ENCODE results near the gene ERCC6L. TPM values are rescaled to one million over a fixed set of nuclear protein-coding genes. Genes with fewer than 3 reads are reported as not detected.
A peak's percentile ranks its signal among the peaks of the same experiment; 100 is the strongest.
"Not testable (repeated sequence)": the region's sequence is repeated elsewhere in the genome, so short reads cannot be mapped to it uniquely, and the experiment has no call there.

The ERCC6L gene
- total RNA-seq, 2 experiments from 2014 or later = 11.3 to 11.7 TPM

DNA sequence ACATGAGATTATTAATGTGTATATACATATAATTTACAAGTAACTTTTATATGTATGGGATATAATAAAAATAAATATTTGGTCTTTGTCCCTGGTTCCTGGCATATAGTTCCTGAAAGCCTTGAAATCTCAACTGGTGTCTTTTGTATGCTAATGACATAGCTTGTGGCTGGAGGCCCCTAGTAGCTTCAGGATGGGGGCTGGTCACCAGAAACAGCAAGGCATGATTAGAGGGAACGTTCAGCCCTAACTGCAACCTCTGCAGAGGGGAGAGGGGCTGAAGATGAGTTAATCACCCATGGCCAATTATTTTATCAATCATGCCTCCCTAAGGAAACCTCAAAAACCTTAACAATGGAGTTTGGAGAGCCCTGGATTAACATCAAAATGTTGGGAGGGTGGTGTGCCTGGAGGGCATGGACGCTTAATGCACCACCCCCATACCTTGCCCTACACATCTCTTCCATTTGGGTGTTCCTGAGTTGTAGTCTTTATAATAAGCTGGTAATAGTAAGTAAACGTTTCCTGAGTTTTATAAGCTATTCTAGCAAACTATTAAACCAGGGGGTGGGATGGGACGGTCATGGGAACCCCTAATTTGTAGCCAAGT is 35.9 kb downstream of the ERCC6L start:
- intact Hi-C loops (cut with DNase I, micrococcal nuclease) = no loop called here
- Mint-ChIP-seq H3K36me3 (ENCODE audit: low read depth) (peaks cover 21% of the 10 kb centered on the region), H3K4me3 (no peak overlapping the region), H3K27ac (no peak overlapping the region), H3K27me3 (no peaks in the 10 kb centered on the region), H3K4me1 (no peaks in the 10 kb centered on the region), H3K9me3 (ENCODE audit: low read depth) (no peaks in the 10 kb centered on the region)
- ChIA-PET POLR2A (interaction anchor here (0.6 kb wide), 1 partner anchor 45 kb away, joined by 9 read pairs; no protein-coding TSS in a partner anchor), CTCF (no interaction called here)
- ATAC-seq (no peak), DNase-seq (no peak)

DNA sequence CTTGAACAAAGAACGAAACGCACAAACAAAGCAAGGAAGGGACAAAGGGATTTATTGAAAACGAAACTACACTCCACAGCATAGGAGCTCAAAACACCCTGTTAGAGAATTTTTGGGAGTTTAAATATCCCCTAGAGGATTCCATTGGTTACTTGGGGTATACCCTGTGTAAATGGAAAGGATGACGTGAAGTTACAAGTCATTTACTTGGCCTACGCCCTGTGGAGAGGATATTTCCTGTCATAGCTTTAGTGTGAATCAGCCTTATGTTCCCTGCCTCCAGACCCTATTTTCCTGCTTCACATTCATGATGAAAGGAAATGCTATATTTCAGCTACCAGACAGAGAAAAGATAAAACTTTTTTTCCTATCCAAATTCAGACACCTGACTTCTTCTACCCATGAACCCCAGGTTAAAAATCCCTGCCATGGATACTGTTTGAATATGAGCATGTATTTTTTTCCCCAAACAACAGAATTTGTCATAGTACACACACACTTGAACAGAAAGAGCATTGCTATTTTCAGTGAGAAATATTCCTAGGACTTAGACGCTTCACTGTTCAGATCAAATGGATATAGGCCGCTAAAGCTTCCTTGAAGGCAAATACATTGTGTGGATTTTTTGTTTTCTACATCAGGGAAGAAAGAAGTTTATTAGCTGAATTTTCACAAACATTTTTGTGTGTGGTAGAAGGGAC is 36.8 kb downstream of the ERCC6L start:
- ATAC-seq (no peak), DNase-seq (no peak)
- H3K36me3 Mint-ChIP-seq (ENCODE audit: low read depth) = peaks cover 16% of the 10 kb centered on the region
- H3K27me3 Mint-ChIP-seq = no peaks in the 10 kb centered on the region
- ChIA-PET POLR2A (no interaction called here), CTCF (no interaction called here)
- no peak overlapping the region for H3K4me3 Mint-ChIP-seq
- no peaks in the 10 kb centered on the region for H3K9me3 Mint-ChIP-seq (ENCODE audit: low read depth)
- intact Hi-C loops (cut with DNase I, micrococcal nuclease) = no loop called here
- H3K27ac Mint-ChIP-seq = no peak overlapping the region
- H3K4me1 Mint-ChIP-seq = no peaks in the 10 kb centered on the region

GRCh38 chrX:72182924-72183323 is 55.9 kb downstream of the ERCC6L start:
- Mint-ChIP-seq H3K4me1 (peaks cover 16% of the 10 kb centered on the region), H3K9me3 (ENCODE audit: low read depth) (no peaks in the 10 kb centered on the region), H3K27me3 (no peaks in the 10 kb centered on the region), H3K4me3 (no peak overlapping the region), H3K27ac (no peak overlapping the region), H3K36me3 (ENCODE audit: low read depth) (peaks cover 8% of the 10 kb centered on the region)
- ATAC-seq = no peak
- ChIA-PET POLR2A (no interaction called here), CTCF (no interaction called here)
- intact Hi-C loops (cut with DNase I, micrococcal nuclease) = loop anchor here (5.0 kb wide), 2 partner anchors 54 to 389 kb away; partner anchors contain the start of genes ERCC6L (in 1 of the 2) and HDAC8 (in 1 of the 2)
- no peak for DNase-seq

DNA sequence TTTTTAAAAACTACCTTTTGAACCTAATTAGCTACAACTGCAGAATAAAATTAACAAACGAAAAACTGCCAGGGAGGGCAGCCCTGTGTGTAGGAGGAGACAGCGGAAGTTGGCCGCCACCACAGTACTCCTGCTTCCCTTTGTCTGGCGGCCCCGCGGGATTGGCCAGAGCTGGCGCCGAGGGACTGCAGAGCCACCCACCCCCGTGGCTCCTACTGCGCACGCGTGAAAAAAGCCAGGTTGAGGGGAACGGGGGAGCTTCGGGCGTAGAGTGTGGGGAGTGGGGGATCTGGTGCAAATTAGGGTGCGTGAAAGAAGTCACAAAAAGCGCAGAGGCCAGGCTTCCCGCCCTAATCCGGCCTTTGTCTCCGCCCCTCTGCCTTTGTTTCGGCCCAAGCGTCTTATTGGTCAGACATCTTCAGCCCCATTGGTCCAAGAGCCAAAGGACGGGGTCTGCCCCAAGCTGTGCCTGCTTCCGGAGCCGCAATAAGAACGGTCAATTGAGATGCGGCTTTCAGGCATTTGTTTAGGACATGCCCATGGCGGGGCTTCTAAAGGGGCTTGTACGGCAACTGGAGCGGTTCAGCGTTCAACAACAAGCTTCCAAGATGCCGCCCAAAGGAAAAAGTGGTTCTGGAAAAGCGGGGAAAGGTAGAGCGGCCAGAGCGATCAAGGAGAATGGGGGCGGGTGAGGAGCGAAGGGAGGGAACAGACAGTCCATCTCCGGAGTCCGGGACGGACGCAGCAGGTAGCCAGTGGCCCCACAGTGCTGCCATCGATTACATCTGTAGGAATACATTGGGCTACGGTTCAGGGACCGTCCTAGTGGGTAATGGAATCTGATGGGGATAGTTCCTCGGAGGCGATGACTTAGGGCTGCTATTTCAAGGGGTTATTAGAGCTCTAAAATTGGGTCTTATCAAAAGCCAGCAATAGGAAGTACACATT is 57.4 kb downstream of the ERCC6L start, which contains the start of gene PIN4:
Gene PIN4, plus strand, starts transcription at position 580 of the 948 bp plus-strand sequence. Its CDS starts 29 bp downstream, at position 609.
- POLR2A ChIA-PET = interaction anchor here (0.6 to 1.6 kb wide), 4 partner anchors 78 to 1063 kb away, joined by 3 to 13 read pairs (median 7); partner anchors contain the start of genes MED12 and RPS4X
- no peaks in the 10 kb centered on the region for H3K27me3 Mint-ChIP-seq
- no peak within 1 kb of the TSS for H3K27ac Mint-ChIP-seq
- H3K36me3 Mint-ChIP-seq (ENCODE audit: low read depth) = peaks cover 8% of the 10 kb centered on the region
- intact Hi-C loops (cut with DNase I, micrococcal nuclease) = loop anchor here (1.0 to 5.0 kb wide), 8 partner anchors 12 to 391 kb away; partner anchors contain the start of genes ERCC6L (in 2 of the 2), RPS4X (in 2 of the 2) and HDAC8 (in 1 of the 2)
- H3K9me3 Mint-ChIP-seq (ENCODE audit: low read depth) = no peaks in the 10 kb centered on the region
- peak; percentile 96 for ATAC-seq
- DNase-seq = peak; percentile 88
- H3K4me3 Mint-ChIP-seq = no peak within 1 kb of the TSS
- CTCF ChIA-PET = interaction anchor here (0.7 to 1.9 kb wide), 4 partner anchors 50 to 163 kb away, joined by 3 to 10 read pairs (median 4); partner anchors contain the start of genes ERCC6L and RTL5
- peaks cover 16% of the 10 kb centered on the region for H3K4me1 Mint-ChIP-seq

DNA sequence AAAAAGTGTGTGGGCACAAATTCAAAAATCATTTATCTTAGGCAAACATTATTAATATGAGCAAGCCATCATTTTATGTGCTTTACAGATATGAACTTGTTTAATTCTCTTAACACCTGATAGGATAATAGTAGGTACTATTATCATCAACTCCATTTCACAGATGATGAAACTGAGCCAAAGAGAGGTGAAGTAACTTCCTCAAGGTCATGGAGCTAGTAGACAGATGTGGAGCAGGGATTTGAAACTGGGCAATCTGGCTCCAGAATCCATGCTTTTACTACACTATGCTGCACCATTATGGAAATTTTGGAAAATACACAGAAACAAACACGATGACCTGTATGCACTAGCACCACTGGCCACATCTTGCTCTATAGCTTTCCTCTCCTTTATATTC is 58.3 kb downstream of the ERCC6L start:
- Mint-ChIP-seq H3K27me3 (no peaks in the 10 kb centered on the region), H3K9me3 (ENCODE audit: low read depth) (no peaks in the 10 kb centered on the region), H3K4me1 (peaks cover 15% of the 10 kb centered on the region), H3K4me3 (no peak overlapping the region), H3K27ac (peak overlapping the region; percentile 69), H3K36me3 (ENCODE audit: low read depth) (peaks cover 4% of the 10 kb centered on the region)
- ATAC-seq (no peak), DNase-seq (no peak)
- ChIA-PET CTCF (interaction anchor here (0.6 to 1.9 kb wide), 4 partner anchors 58 to 162 kb away, joined by 3 to 10 read pairs (median 4); partner anchors contain the start of genes ERCC6L and RPS4X), POLR2A (interaction anchor here (0.6 to 1.6 kb wide), 2 partner anchors 96 to 1062 kb away, joined by 6 to 8 read pairs; partner anchors contain the start of genes MED12 and RPS4X)
- intact Hi-C loops (cut with DNase I, micrococcal nuclease) = loop anchor here (2.0 to 5.0 kb wide), 3 partner anchors 57 to 392 kb away; partner anchors contain the start of genes ERCC6L (in 1 of the 2), HDAC8 (in 1 of the 2) and RPS4X (in 1 of the 2)

GRCh38 chrX:72176981-72177380 is 61.8 kb downstream of the ERCC6L start:
- Mint-ChIP-seq H3K27me3 (no peaks in the 10 kb centered on the region), H3K36me3 (ENCODE audit: low read depth) (no peaks in the 10 kb centered on the region), H3K9me3 (ENCODE audit: low read depth) (no peaks in the 10 kb centered on the region), H3K27ac (no peak overlapping the region), H3K4me1 (peaks cover 10% of the 10 kb centered on the region), H3K4me3 (no peak overlapping the region)
- ChIA-PET POLR2A (no interaction called here), CTCF (no interaction called here)
- intact Hi-C loops (cut with DNase I, micrococcal nuclease) = no loop called here
- ATAC-seq (no peak), DNase-seq (no peak)

- H3K4me3 Mint-ChIP-seq; H3K27ac Mint-ChIP-seq; POLR2A ChIA-PET; ATAC-seq; intact Hi-C loops (cut with DNase I, micrococcal nuclease); H3K36me3 Mint-ChIP-seq (ENCODE audit: low read depth); DNase-seq; H3K9me3 Mint-ChIP-seq (ENCODE audit: low read depth); CTCF ChIA-PET; H3K27me3 Mint-ChIP-seq: not testable (repeated sequence)
- H3K4me1 Mint-ChIP-seq = peaks cover 10% of the 10 kb centered on the region
Measured at GRCh38 chrX:72176289-72176688, 62.5 kb downstream of the ERCC6L start.

GRCh38 chrX:72169008-72169728 is 69.7 kb downstream of the ERCC6L start:
- H3K9me3 Mint-ChIP-seq (ENCODE audit: low read depth) = no peaks in the 10 kb centered on the region
- ChIA-PET POLR2A (no interaction called here), CTCF (no interaction called here)
- ATAC-seq = peak; percentile 94
- H3K36me3 Mint-ChIP-seq (ENCODE audit: low read depth) = no peaks in the 10 kb centered on the region
- peaks cover 10% of the 10 kb centered on the region for H3K4me1 Mint-ChIP-seq
- no peaks in the 10 kb centered on the region for H3K27me3 Mint-ChIP-seq
- H3K27ac Mint-ChIP-seq = peak overlapping the region; percentile 76
- intact Hi-C loops (cut with DNase I, micrococcal nuclease) = loop anchor here in 1 of 2 experiments (1.0 kb wide), 1 partner anchor 12 kb away; the partner anchor contains the start of gene PIN4
- peak; percentile 43 for DNase-seq
- H3K4me3 Mint-ChIP-seq = peak overlapping the region; percentile 50

- no peak for ATAC-seq
- intact Hi-C loops (cut with DNase I, micrococcal nuclease) = no loop called here
- Mint-ChIP-seq H3K4me1 (peaks cover 10% of the 10 kb centered on the region), H3K4me3 (no peak overlapping the region), H3K36me3 (ENCODE audit: low read depth) (no peaks in the 10 kb centered on the region), H3K9me3 (ENCODE audit: low read depth) (no peaks in the 10 kb centered on the region), H3K27me3 (no peaks in the 10 kb centered on the region), H3K27ac (no peak overlapping the region)
- CTCF ChIA-PET = no interaction called here
- POLR2A ChIA-PET = no interaction called here
- no peak for DNase-seq
Measured at GRCh38 chrX:72165551-72165950, 73.3 kb downstream of the ERCC6L start.

GRCh38 chrX:72159769-72160168 is 79.1 kb downstream of the ERCC6L start:
- ChIA-PET POLR2A (no interaction called here), CTCF (no interaction called here)
- DNase-seq = no peak
- intact Hi-C loops (cut with DNase I, micrococcal nuclease) = no loop called here
- Mint-ChIP-seq H3K9me3 (ENCODE audit: low read depth) (no peaks in the 10 kb centered on the region), H3K36me3 (ENCODE audit: low read depth) (no peaks in the 10 kb centered on the region), H3K27me3 (no peaks in the 10 kb centered on the region), H3K27ac (no peak overlapping the region), H3K4me1 (no peaks in the 10 kb centered on the region), H3K4me3 (no peak overlapping the region)
- ATAC-seq = no peak
